Measurements from ENCODE around the gene KIAA1671.

DNA sequence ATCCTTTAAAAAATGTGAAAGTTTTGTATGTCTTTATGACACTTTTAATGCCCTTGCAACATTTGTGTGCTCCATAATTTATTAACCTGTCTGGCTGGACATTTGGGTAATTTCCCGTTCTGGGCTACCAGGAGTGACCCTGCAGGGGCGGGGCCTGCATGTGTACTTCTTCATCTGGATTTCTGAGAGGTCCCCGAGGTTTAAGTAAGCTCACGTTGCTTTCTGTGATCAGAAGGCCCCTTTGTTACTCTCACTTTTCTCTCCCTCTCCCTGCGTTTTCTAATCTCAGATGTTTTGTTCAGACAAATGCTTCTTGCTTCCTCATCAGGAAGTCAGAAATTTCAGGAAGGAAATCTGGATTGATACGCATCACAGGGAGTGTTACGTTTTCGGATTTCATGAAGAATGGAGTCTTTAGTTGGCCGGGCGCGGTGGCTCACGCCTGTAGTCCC is 168.3 kb downstream of the KIAA1671 start:
- TF ChIP-seq CTCF (IDR thresholded peaks at IDR 0.05) = no peak
- TF ChIP-seq EZH2 (IDR thresholded peaks at IDR 0.05; ENCODE audit: borderline replicate concordance, insufficient read depth, low read depth, low read length, poor library complexity, severe bottlenecking) = no peak
